SK-N-DZ (cell line): Measurements from ENCODE around the gene ANKRD40.

ENCODE experiments used
- DNase-seq: peaks from one replicate; pipeline ENCODE4 v3.0.0-alpha.2; 2015; ENCODE audit warnings: low spot score
- small RNA-seq, 2 experiments: library from RNA; depleted of rRNA; stranded (forward); fragments of <200 nt; gene quantifications; one replicate each; pipeline ENCODE3, GENCODE V24; 2014

ANKRD40 gene

DNA sequence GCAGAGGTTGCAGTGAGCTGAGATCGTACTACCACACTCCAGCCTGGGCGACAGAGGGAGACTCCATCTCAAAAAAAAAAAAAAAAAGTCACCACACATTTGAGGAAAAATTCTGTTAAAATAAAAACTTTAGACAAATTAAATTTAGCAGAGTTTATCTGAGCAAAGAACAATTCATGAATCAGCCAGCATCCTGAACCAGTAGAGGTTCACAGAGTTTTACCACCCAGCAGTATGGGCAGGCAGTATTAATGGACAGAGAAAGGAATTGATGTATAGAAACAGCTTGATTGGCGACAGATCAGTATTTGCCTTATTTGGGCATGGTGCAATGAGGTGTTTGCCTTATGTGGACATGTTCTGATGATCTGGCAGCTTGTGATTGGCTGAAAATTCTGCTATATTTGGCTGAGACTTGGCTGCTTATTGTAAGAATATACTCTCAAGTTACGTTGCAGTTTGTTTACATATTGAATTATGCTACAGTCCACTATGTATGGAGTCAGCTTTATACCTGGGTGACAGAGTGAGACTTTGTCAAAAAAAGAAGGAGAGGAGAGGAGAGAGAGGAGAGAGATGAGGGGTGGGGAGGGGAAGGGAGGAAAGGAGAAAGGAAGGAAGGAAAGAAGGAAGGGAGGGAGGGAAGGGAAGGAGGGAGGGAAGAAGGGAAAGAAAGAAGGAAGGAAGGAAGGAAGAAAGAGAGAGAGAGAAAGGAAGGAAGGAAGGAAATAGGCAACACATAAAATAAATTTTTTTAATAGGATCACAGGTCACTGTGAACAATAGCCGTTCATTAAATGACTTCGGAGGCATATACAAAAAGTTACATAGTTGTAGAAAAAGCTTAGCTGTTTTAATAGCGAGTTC, 58.4 kb downstream of the ANKRD40 start:
- DNase-seq: no peak

DNA sequence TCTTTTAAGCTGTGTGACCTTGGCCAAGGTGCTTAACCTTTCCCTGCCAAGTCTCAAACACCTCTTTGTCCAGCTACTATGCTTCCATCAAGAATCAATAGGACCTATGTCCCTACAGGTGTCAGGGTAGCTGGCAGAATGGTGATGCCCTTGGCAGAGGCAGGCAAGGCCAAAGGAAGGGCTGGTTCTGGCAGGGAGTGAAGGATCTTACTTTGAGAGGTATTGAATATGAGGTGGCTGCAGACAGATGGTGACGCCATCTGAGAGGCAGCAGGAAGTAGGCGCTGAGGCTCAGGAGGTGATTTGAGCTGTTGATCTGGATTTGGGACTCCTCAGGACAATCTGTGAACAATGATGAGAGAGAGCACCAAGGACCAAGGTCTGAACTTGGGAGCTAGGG, 60.5 kb downstream of the ANKRD40 start:
- no peak for DNase-seq

DNA sequence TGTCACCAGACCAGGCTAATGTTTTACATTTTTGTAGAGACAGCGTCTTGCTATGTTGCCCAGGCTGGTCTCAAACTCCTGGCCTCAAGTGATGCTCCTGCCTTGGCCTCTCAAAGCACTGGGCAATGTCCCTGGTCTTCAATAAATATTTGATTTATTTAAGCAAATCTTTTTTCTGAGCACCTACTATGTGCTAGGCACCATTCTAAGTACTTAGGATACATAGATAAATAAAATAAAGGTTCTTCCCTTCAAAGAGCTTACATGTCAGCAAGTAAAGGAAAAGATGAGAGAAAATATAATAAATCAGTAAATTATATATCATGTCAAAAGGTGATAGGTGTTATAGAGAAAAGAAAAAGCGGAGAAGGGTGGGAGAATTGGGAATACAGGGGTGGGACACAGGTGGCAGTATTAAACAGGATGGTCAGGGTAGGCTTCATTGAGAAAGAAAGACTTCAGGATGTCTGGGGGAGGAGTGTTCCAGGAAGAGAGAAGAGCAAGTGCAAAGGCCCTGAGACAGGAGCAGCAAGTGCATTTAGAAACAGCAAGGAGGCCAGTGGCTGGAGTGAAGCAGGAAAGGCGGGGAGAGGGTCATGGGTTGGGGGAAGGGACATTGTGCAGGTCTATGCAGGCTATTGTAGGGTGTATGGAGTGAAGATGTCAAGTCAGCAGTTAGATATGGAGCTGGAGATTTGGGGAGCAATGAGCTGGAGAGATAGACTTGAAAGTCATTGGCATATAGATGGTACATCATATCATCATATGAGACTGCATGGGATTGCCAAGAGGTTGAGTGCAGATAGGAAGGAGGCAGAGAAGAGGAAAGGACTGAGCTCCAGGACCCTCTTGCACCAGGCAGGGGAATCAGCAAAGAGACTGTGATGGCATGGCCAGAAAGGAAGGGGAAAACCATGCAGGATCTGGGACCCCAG, 61.7 kb downstream of the ANKRD40 start:
- no peak for DNase-seq

Small RNA genes within 50 kb of the gene (small RNA-seq; reads per million reads assigned to genes)
- 0 reads per million in 2 experiments for gene RF00019
